Measurements from ENCODE around the gene GFPT1. TPM values are rescaled to one million over a fixed set of nuclear protein-coding genes. Genes with fewer than 3 reads are reported as not detected.

Gene GFPT1
- total RNA-seq, 6 experiments from 2014 or later = 74.6 to 106 (median 88.4) TPM

- peaks cover 19% of the 10 kb centered on the region for H3K36me3 Mint-ChIP-seq (ENCODE audit: low read depth)
- H3K4me1 Mint-ChIP-seq (ENCODE audit: low read depth) = peaks cover 23% of the 10 kb centered on the region
- H3K27ac Mint-ChIP-seq = no peak overlapping the region
- no peaks in the 10 kb centered on the region for H3K9me3 Mint-ChIP-seq
- DNase-seq = peak; percentile 25
- no peak overlapping the region for H3K4me3 Mint-ChIP-seq
- TF ChIP-seq CTCF (IDR thresholded peaks at IDR 0.05) = peak; percentile 81
- peaks cover under 1% of the 10 kb centered on the region; the same call in 1 of the 2 replicates for H3K27me3 Mint-ChIP-seq (ENCODE audit: insufficient read depth)
These were observed 11.3 kb downstream of the GFPT1 start for GRCh38 chr2:69375494-69376353.

- Mint-ChIP-seq H3K27ac (no peak overlapping the region), H3K27me3 (ENCODE audit: insufficient read depth) (peaks cover 2% of the 10 kb centered on the region; the same call in 1 of the 2 replicates), H3K4me3 (no peak overlapping the region), H3K4me1 (ENCODE audit: low read depth) (peaks cover 18% of the 10 kb centered on the region), H3K9me3 (no peaks in the 10 kb centered on the region), H3K36me3 (ENCODE audit: low read depth) (peaks cover 37% of the 10 kb centered on the region)
- TF ChIP-seq CTCF (IDR thresholded peaks at IDR 0.05) = no peak
- DNase-seq = no peak
These were observed 14.3 kb downstream of the GFPT1 start for GRCh38 chr2:69372767-69373166.

GRCh38 chr2:69369802-69370201, 17.2 kb downstream of the GFPT1 start:
- H3K36me3 Mint-ChIP-seq (ENCODE audit: low read depth) = peaks cover 44% of the 10 kb centered on the region
- H3K4me3 Mint-ChIP-seq = no peak overlapping the region
- peaks cover 7% of the 10 kb centered on the region; the same call in 1 of the 2 replicates for H3K4me1 Mint-ChIP-seq (ENCODE audit: low read depth)
- no peak overlapping the region for H3K27ac Mint-ChIP-seq
- no peak for TF ChIP-seq CTCF (IDR thresholded peaks at IDR 0.05)
- H3K9me3 Mint-ChIP-seq = no peaks in the 10 kb centered on the region
- no peak for DNase-seq
- H3K27me3 Mint-ChIP-seq (ENCODE audit: insufficient read depth) = peaks cover 2% of the 10 kb centered on the region; the same call in 1 of the 2 replicates

- H3K27me3 Mint-ChIP-seq (ENCODE audit: insufficient read depth) = peaks cover 2% of the 10 kb centered on the region; the same call in 1 of the 2 replicates
- no peak overlapping the region for H3K4me3 Mint-ChIP-seq
- no peak for DNase-seq
- no peak overlapping the region for H3K27ac Mint-ChIP-seq
- H3K9me3 Mint-ChIP-seq = no peaks in the 10 kb centered on the region
- peaks cover 7% of the 10 kb centered on the region; the same call in 1 of the 2 replicates for H3K4me1 Mint-ChIP-seq (ENCODE audit: low read depth)
- TF ChIP-seq CTCF (IDR thresholded peaks at IDR 0.05) = no peak
- H3K36me3 Mint-ChIP-seq (ENCODE audit: low read depth) = peaks cover 45% of the 10 kb centered on the region
These were observed 18.4 kb downstream of the GFPT1 start for GRCh38 chr2:69368588-69368987.

GRCh38 chr2:69359371-69359770, 27.7 kb downstream of the GFPT1 start:
- H3K9me3 Mint-ChIP-seq = no peaks in the 10 kb centered on the region
- no peak for TF ChIP-seq CTCF (IDR thresholded peaks at IDR 0.05)
- no peaks in the 10 kb centered on the region; the same call in 1 of the 2 replicates for H3K27me3 Mint-ChIP-seq (ENCODE audit: insufficient read depth)
- DNase-seq = no peak
- H3K4me3 Mint-ChIP-seq = no peak overlapping the region
- H3K27ac Mint-ChIP-seq = no peak overlapping the region
- peaks cover 23% of the 10 kb centered on the region for H3K36me3 Mint-ChIP-seq (ENCODE audit: low read depth)
- no peaks in the 10 kb centered on the region for H3K4me1 Mint-ChIP-seq (ENCODE audit: low read depth)
